COR-L47 (cell line): Measurements from ENCODE around the gene ACER3.
A peak's percentile ranks its signal among the peaks of the same experiment; 100 is the strongest.
"Not testable (repeated sequence)": the region's sequence is repeated elsewhere in the genome, so short reads cannot be mapped to it uniquely, and the experiment has no call there.

Experiments used
- DNase-seq: peaks from one replicate; lab custom pipeline; 2025; lab: John Stamatoyannopoulos, UW

Gene ACER3

DNA sequence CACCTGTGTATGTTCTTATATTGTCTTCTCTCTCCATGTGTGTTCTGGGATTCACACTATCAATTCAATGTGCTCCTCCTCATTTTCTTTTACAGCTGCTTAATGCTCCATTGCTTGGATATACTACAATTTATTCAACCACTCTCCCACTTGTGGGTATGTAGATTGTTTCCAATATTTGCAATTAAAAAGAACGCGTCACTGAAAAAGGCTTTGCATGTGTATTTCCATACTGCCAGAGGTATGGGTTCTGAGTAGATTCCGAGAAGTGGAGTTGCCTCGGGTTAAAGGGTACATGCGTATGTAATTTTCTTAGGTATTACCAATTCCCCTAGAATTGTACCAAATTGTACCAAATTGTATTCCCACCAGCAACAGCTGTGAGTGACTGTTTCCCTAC is 199.1 kb downstream of the ACER3 start:
- DNase-seq = no peak

DNA sequence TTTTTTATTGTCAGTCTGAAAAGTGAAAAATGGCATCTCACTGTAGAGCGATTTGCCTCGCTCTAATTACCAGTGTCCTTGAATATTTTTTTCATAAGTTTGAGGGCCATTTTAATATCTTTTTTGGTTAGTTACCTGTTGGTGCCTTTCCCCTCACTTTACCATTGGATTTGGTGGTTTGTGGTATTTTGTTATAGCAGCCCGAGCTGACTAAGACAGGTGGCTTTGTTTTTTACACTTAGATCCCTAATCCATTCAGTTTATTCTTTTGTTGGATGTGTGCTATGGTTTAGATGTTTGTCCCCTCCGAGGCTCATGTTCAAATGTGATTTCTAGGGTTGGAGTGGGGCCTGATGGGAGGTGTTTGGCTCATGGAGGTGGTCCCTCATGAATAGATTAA is 199.5 kb downstream of the ACER3 start:
- no peak for DNase-seq

DNA sequence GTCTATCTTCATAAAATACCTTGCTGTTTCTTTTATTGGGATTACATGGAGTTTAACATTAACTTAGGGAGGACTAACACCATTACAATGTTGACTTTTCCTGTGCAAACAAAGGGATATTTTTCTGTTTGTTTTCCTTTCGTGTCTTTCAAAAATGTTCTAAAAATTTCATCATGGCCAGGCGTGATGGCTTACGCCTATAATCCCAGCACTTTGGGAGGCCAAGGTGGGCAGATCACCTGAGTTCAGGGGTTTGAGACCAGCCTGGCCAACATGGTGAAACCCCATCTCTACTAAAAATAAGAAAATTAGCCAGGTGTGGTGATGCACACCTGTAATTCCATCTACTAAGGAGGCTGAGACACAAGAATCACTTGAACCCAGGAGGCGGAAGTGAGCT is 200.5 kb downstream of the ACER3 start:
- not testable (repeated sequence) for DNase-seq

DNA sequence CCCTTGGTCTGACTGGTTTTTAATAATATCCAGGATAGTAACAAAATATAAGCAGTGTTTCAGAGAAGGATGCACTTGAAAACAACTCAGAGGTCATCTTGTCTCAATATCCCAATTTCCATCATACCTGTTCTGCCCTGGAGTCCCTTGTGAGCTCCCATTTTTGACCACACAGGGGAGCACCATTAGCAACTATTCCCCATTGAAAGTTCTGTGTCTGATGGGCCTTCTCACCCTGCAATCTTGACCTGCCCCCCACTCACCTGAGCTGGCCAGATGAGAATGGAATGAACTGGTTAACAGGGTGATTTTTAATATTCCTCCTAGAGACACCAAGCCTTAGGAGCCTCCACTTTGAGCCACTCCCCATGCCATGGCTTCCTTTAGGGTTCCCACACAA is 202.2 kb downstream of the ACER3 start:
- no peak for DNase-seq

DNA sequence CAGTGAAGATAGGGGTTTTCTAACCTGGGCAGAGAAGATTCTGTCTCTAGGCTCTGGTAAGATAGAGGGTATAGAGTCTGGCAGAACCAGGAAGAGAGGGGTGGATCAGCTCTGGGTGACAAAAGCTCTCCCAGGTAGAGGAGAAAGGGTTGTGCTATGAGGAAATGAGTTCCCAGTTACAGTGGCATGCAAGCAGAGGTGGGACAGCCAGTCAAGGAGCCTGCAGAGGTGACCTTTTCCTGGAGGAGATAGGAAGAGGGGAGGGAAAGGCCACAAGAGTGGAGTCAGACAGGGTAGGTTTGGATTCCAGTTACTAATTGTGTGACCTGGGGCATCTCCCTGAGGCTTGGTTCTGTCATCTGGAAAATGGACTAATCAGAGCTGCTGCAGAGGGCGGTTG is 202.7 kb downstream of the ACER3 start:
- no peak for DNase-seq

DNA sequence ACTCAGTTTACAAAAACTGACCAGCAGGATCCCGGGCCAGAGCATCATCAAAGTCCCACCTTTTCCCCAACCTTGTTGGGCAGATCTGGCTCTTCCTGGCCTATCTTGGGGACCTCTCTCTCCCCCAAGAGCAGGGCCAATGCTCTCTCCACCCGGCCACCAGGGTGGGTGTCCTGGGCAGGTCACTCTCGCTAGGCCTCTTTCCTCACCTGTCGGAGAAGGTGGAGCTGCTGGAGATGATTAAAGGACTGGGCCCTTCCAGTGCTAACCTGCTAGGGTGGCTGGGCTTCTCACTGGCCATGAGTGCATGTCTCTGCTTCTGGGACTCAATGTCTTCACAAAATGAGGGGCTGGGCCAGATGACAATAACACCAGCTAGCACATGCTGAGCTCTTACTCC is 203.1 kb downstream of the ACER3 start:
- no peak for DNase-seq

DNA sequence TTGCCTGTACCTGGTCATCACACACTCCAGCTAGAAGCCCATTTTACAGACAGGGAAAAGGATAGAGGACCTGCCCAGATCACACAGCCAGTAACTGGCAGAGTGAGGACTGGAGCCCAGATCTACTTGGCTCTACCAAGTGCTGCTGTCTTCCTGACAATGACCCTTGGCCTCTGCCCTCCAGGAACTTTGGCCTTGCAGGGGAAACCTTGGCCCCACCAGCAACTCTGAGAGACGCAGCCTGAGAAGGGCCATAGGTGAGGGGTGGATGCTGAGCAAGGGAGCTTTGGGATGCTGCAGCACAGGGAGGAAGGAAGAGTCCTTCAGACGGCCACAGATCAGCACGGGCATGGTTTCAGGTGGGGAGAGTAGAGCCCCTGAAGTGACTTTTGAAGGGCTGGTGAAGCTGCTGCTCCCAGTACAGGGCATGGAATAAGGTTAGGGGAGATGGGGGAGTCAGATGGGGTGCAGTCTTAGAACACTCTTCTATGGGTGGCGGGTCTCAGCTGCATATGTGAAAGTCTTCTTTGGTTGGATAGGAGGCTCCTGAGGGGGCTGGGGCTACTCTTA is 204.0 kb downstream of the ACER3 start:
- no peak for DNase-seq

DNA sequence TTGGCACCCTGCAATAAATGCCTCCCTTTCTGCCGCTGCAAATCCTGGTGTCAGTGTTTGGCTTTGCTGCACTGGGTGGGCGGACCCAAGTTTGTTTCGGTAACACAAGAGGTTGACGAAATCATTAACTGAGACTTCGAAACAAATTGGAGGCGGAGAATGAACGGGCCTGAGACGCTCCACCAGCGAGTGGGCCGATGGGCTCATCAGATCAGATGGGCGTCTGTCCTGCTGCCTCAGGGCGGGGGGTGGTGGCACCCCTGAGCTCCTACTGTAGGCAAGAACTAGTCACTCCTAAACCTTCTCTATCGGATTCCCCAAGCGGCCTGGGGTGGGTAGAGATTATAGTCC is 205.1 kb downstream of the ACER3 start:
- no peak for DNase-seq

DNA sequence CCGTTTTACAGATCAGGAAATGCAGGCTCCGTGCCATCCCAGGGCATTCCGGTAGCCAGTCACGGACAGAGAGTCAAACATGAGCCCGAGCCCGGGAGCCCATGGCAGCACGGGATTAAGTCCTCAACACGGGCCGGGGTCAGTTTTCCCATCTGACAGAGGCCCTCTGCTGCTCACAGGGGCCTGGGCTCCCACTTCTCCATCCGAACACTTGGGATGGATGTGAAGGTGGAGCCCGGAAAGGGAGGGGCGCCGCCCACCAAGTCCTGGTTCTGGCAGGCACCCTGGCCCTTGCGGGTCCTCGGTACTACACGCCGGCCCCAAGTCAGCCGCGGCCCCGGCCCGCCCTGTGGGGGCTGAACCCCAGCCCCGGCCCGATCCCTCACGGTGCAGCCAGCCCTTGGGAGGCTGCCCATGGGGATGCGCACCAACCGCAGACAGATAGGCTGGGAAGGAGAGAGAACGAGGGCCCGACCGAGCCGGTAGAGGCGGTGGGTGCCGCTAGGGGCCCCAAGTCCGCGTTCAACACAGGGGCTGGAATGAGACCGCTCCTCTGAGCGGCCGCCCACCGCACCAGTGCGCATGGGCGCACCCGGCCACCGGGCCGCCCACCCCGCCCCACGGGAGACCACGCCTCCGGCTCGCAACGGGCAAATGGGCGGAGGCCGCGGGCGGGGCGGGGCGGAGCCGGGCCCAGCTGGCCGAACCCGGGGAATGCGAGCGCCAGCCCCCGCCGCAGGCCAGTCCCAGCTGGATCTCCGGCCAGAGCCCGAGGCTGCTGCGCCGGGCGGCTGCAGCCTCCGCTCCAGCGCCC is 205.7 kb downstream of the ACER3 start, which contains the start of gene CAPN5:
TSS of gene CAPN5 (plus strand) at position 743 of the 814 bp plus-strand sequence. CDS start 17,916 bp downstream, outside the sequence.
- DNase-seq = peak; percentile 85

DNA sequence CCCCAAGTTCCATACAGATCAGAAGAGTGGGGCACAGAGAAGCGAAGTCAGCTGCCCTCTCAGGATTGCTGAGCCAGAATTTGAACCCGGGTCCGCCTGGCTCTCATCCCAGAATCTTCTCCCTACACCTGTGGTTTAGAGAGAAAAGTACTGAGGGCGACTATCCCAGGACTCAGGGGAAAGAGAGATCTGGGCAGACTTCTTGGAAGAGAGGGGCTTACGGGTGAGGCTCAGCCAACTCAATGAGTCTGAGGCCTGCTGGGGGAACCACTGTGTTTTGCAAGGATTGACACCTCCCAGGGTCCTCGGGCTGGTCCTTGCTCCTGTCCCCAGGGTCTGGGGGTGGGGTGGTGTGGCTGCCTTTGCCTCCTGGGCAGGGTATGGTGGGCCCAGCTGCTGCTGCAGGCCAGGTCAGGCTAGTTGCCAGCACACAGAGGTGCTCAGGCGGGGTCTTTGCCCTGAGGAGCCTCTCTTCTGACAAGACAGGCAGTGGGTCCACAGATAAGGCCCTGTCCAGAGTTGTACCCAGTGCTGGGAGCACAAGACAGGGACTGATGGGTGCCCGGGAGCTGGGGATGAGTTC is 207.2 kb downstream of the ACER3 start:
- DNase-seq = no peak

DNA sequence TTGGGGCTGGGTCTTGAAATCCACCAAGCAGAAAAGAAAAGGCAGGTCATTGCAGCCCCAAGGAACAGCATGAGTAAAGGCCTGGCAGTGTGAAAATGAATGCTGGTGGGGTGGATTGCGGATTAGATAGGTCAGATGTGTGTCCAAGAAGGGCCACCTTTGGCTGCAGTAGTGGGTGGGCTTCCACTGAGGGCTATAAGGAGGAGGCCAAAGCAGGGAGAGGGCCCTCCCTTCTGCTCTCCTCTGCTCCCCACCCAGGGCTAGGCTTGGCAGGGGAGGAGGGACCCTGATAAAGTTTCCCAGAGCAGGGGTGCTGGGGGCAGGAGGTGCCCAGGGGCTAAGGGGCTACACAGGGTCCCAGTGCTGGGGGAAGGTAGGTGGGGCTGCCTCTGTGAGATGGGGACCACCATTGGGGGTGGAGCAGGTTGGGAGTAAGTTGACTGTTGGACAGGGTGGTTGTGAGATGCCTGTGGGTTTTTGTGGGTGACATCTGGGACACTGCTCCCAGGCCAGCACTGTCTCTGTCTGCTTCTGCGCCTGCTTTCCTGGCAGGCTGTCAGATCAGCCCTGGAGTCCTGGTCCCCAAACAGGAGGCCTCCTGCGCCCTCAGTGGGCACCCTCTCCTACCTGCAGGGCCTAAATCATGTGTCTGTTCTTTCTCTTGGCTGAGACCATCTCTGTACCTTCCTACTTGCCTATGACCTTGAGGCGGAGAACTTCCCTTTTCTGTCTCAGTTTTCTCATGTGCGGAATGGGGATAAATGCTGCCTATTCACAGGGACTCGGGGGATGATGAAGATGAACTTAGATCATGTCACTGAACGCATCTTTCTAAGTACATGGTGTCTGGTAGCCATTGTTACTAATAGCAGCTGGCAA is 208.0 kb downstream of the ACER3 start:
- no peak for DNase-seq

DNA sequence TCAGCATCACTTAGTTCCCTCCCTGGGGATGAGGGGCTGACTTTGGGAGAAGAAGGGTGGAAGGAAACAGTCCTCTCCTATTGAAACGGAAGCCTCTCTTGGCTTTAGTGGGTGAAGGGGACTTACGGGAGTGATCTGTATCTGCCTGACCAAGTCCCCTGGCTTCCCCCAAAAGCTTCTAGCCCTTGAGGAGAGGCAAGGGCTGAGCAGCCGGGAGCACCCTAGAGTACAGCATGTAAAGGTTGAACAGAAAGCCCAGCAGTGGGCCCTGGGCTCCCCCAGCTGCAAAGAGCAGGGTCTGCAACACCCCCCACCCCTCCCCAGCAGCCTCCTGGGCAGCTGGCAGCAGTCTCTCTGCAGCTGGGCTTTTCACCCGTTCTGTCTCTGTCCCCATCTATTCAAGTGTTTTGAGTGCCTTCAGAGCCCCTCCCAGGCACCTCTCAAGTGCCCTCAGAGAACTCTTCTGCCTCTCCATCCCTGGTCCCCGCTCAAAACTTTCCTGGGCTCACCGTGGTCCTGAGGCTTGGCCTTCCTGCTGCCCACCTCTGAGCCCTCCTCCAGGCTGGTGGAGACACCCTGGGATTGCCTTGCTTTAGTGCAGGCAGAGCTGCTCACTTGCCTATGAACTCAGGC is 208.7 kb downstream of the ACER3 start:
- no peak for DNase-seq

DNA sequence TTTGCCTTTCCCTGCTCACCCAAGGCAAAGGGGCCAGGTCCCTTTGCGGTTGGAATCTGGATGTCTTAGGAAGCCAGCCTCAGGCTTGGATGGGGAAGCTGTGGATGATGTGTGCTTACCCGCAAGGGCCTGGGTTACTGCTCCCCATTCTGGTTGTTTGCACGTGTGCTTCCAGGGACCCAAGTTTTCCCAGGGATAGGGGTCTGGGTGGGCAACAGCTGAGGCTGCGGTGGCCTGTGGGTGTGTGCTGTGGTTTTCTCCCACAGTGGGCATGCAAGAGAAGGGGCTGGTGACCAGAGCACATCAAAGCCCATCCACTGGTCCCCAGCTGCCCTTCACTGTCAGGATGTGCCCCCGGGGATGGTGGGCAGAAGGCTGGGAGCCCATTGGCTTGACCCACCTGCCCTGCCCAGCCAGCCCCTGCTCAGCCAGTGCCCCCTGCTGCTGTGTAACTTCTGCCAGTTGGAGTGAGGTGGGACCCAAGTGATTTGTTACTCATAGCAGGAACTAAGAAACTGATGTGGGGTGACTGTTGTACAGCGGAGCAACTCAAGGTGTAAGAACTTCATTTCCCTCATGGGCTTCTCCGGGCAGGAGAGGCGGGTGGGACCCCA is 209.4 kb downstream of the ACER3 start:
- no peak for DNase-seq

DNA sequence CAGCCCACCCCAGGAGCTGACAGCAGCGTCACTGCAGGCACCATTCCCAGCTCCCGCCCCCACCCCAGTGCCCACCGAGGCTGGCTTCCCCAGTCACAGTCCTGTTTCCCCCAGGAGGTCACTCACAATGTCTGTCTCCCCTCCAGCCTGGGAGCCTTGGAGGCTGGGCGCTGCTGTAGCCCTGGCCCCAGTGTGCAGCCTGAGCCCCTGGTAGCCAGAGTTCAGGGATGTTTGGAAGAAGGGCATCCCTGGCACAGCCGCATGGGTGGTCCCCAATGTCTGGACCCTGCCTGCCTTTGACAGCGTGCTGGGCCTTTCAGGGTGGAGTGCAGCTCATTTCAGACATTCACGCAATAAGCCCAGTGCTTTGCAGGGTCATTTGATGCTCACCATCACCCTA is 210.4 kb downstream of the ACER3 start:
- DNase-seq = no peak

DNA sequence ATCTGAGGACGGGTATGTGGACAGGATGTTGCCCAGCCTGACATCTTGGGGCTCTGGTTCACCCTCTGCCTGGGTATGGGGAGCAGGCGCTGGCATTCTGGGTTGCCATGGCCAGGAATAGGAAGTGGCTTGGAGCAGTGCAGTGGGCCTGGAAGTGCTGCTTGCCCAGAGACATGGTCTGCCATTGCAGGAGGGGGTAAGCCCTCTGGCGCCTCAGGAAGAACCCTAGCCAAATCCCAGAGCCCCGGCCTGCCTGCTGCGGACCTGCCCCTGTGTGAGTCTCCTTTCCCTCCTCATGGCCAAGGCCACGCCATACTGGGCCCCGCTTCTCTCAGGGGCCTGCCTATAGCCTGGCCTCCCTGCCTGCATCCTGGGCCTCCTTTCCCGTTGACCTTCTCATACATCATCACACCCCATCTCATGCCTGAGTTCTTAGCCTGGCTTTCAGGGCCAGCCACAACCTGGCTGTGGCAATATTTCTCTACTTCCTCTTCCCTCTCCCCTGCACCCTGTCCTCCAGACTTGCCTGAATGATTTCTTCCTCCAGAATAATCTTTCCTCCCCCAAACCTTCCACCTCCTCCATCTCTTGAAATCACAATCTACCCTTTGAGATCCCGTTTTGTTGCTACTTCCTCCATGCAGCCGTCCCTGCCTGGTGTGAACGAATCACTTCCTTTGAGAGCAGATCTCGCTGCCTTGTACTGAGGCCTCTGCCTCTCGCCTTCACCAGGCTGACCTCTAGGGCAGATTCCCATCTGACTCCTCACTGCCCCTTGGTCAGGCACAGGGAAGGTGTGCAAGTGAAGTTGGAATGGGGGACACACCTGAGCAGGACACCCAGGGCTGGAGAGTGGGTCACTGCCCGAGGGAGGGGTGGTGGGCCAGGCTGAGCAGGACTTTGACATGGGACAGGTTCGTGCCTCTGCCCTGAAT is 211.2 kb downstream of the ACER3 start:
- no peak for DNase-seq

DNA sequence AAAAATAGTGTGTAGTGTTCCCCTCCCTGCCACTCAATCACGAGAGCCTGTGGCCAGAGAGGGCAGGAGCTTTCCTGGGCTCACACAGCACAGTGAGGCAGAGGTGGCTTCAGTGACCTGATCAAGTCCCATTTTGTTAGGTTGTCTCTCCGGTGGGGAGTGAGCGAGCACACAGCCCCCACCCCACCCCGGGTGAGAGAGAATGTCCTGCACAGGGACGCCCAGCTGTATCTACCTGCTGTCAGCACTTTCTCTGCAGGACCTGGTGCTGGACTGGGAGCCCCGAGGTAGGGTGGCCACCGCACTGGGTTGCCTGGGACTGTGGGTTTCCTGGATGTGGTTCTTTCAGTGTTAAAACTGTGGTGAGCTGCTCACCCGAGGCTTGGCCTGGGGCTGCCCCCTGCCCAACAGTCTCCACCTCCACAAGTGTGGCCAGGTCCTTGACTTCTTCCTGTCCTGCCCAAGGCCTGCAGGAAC is 212.2 kb downstream of the ACER3 start:
- no peak for DNase-seq

DNA sequence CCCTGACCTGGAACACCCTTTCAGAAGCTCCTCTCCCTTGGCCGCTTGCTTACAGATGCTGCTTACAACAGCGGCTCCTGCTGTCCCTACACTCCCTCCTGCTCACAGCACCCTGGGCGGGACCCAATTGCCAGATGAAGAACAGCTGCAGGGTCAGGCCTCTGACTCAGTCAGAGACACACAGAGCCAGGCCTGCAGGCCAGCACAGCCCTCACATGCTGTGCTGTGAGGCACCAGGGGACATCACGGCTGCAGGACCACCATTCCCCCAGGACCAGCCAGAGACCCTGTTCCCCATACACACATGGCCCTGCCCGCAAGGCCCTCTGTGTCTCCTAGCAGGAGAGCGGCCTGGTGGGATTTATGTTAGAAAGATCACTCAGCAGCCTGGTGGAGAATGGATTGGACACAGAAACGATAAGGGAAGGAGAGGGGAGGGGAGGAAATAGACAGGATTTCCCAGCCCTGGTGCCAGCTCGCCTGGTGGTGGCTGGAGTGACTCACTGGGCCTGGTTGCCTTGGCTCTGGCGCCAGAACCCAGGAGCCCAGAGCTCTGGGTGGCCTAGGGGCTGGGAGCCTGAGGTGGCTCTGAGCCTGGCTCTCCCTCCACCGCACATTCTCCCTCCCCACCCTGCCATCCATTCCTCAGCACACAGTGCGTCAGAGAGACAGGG is 212.7 kb downstream of the ACER3 start:
- DNase-seq = no peak

DNA sequence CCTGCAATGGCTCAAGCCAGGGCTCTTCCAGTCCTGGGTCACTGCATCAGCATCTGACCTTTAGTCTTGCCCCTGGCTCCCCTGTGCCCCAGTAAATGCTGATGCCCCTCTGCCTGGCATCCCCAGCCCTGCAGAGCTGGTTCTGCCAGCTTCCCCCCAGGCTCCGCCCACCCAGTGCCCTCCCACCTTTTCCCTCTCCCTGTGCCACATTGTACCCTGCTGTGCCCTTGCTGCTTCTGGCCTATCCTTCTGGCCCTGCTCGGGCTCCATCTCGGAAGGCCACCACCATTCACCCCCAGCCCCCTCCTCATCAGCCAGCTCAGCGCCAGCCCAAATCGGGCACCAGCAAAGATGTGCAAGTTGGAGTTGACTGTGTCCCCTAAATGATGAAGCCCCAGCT is 213.5 kb downstream of the ACER3 start:
- DNase-seq = no peak

DNA sequence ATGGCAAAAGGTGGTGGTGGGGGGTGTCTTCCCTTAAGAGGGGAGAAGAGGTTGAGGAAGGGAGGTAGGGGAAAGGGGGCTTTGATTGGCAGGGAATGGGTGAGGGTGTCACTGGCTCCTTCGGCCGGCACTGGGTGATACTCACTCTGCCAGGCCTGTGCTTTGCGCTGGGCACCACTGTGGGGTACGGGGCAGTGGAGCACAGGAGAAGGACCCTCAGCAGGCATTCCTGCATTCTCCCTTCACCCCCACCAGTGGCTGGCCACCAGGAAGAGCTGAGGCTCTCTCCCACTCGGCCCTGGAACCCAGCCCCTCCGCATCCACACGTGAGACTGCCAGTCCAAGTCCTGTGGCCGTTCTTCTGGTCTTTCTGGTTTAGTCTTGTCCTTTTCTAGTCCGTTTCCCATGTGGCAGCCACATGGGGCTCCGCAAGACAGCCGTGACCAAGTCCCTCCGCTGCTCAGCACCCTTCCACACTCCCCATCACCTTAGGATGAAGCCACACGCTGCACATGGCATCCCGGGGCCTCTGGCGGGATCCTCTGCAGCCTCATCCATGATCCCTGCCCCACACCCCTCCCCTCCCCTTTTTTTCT is 214.0 kb downstream of the ACER3 start:
- no peak for DNase-seq
